ENCODE data around the gene EMILIN1. TPM values are rescaled to one million over a fixed set of nuclear protein-coding genes. Genes with fewer than 3 reads are reported as not detected.

Gene EMILIN1
- total and polyA plus RNA-seq, 2 donors (not counting 3 experiments of a cell fraction or from before 2014, with no cell fraction given), result 11.7 to 16.6 TPM

DNA sequence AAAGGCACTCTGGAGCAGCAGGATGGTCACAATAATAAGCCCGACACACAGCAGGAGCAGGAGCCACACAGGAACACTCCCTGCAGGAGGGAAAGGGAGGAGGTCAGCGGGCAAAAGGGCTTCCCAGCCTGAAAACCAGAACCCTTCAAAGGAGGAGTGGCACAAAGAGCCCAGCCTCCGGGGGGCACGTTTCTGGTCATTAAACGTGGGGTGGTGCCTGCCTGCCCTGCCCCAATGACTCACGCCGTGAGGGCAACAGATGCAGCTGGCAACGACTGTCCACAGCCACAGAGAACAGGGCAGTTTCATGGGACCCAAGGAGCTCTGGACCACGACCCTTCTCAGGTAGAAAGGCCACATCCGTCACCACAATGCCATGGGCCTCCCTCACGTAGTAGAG, 53.0 kb downstream of the EMILIN1 start:
- POLR2A ChIA-PET, result no interaction called here
- TF ChIP-seq MYC (IDR thresholded peaks at IDR 0.05; ENCODE audit: low read depth, low read length), result no peak
- no peak for TF ChIP-seq POLR2AphosphoS5 (IDR thresholded peaks at IDR 0.05; ENCODE audit: insufficient read depth, low read depth, low read length)
- TF ChIP-seq, protein P1, sequence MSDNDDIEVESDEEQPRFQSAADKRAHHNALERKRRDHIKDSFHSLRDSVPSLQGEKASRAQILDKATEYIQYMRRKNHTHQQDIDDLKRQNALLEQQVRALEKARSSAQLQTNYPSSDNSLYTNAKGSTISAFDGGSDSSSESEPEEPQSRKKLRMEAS (IDR thresholded peaks at IDR 0.05; ENCODE audit: insufficient read depth, insufficient read length), result no peak
- TF ChIP-seq, protein P2, sequence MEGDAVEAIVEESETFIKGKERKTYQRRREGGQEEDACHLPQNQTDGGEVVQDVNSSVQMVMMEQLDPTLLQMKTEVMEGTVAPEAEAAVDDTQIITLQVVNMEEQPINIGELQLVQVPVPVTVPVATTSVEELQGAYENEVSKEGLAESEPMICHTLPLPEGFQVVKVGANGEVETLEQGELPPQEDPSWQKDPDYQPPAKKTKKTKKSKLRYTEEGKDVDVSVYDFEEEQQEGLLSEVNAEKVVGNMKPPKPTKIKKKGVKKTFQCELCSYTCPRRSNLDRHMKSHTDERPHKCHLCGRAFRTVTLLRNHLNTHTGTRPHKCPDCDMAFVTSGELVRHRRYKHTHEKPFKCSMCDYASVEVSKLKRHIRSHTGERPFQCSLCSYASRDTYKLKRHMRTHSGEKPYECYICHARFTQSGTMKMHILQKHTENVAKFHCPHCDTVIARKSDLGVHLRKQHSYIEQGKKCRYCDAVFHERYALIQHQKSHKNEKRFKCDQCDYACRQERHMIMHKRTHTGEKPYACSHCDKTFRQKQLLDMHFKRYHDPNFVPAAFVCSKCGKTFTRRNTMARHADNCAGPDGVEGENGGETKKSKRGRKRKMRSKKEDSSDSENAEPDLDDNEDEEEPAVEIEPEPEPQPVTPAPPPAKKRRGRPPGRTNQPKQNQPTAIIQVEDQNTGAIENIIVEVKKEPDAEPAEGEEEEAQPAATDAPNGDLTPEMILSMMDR (IDR thresholded peaks at IDR 0.05; ENCODE audit: extremely low read depth in 1 of 2, insufficient read depth in 1 of 2, low read depth in 1 of 2, low read length in 2 of 2), result no peak
- TF ChIP-seq POLR2A (IDR thresholded peaks at IDR 0.05; ENCODE audit: low read depth, low read length), result no peak
- dilution Hi-C loops (cut with MboI; ENCODE audit: extremely low pct_ligation_motif_present, low sequenced_read_pairs) (no loop called here), intact Hi-C loops (cut with micrococcal nuclease) (no loop called here)
- Histone ChIP-seq H3K79me2 (ENCODE audit: control insufficient read depth, insufficient read depth, low read length) (peaks cover 18% of the 10 kb centered on the region), H3K4me1 (ENCODE audit: control insufficient read depth, extremely low read depth, insufficient read depth, low read length) (peaks cover 10% of the 10 kb centered on the region), H3K36me3 (ENCODE audit: control insufficient read depth in 2 of 2, extremely low read depth in 1 of 2, insufficient read depth in 2 of 2, low read length in 2 of 2) (peaks cover 6 to 27% of the 10 kb centered on the region in 2 experiments), H2AFZ (ENCODE audit: low read depth, low read length) (no peak overlapping the region), H3K9ac (replicated peaks; ENCODE audit: extremely low read depth, insufficient read depth, low read length) (no peak overlapping the region), H3K9me3 (replicated peaks; ENCODE audit: control insufficient read depth, insufficient read depth, low read length) (no peaks in the 10 kb centered on the region), H3K27me3 (ENCODE audit: control insufficient read depth in 2 of 2, insufficient read depth in 2 of 2, low read length in 2 of 2) (no peaks in the 10 kb centered on the region), H3K27ac (ENCODE audit: insufficient read depth, low read depth, low read length) (no peak overlapping the region), H4K20me1 (replicated peaks; ENCODE audit: control insufficient read depth, extremely low read depth, insufficient read depth, low read length) (no peaks in the 10 kb centered on the region), H3K4me2 (ENCODE audit: insufficient read depth, low read length) (no peak overlapping the region), H3K9me1 (replicated peaks; ENCODE audit: control insufficient read depth, extremely low read depth, insufficient read depth, low read length) (no peaks in the 10 kb centered on the region), H3K4me3 (replicated peaks in 1 of 3; ENCODE audit: insufficient read depth in 1 of 3, low read depth in 1 of 3, low read length in 3 of 3) (no peak overlapping the region)
- no TSS peak for BruUV-seq (replicated peaks)
- DNase-seq (ENCODE audit: low read depth, low spot score) (no peak), FAIRE-seq (no peak)
- CTCF ChIA-PET, result interaction anchor here (0.7 kb wide), 1 partner anchor 10 kb away, joined by 4 read pairs; no protein-coding TSS in a partner anchor

Measured in endothelial cell of umbilical vein (primary cell).